Prostate gland (tissue), 2 donors: ENCODE results near the gene E2F1. TPM values are rescaled to one million over a fixed set of nuclear protein-coding genes. Genes with fewer than 3 reads are reported as not detected.

Experiments
- DNase-seq: peaks from one replicate; pipeline ENCODE4 v3.0.0-alpha.2; 2019; ENCODE audit warnings: low spot score
- H3K27ac ChIP-seq, 2 donors: fragments of 200-600 bp; sonication (generic); 2 replicates each; pipeline ENCODE4 v1.5.1; 2017 to 2019
- H3K27me3 ChIP-seq: fragments of 200-600 bp; sonication (generic); replicated peaks from 2 replicates; pipeline ENCODE4 v1.5.1; 2019; ENCODE audit not compliant: insufficient read depth
- H3K36me3 ChIP-seq, 2 donors: fragments of 200-600 bp; sonication (generic); 1 replicate in 1 of 2; 2 replicates in 1 of 2; pipeline versions ENCODE4 v1.5.1 to v1.8.1; 2017 to 2019
- H3K4me1 ChIP-seq: fragments of 200-600 bp; sonication (generic); replicated peaks from 2 replicates; pipeline ENCODE4 v1.5.1; 2019
- H3K4me3 ChIP-seq, 2 donors: fragments of 200-600 bp; sonication (generic); 2 replicates each; pipeline ENCODE4 v1.5.1; 2017 to 2019
- H3K9me3 ChIP-seq: fragments of 200-600 bp; sonication (generic); 2 replicates; pipeline ENCODE4 v1.5.1; 2017
- POLR2A ChIP-seq: fragments of 450-650 bp; IDR thresholded peaks from one replicate; pipeline ENCODE4 v1.6.1; 2016; ENCODE audit warnings: antibody characterized with exemption, mild to moderate bottlenecking
- POLR2AphosphoS5 ChIP-seq: sonication (generic); formaldehyde crosslinking; IDR thresholded peaks from one replicate; pipeline ENCODE4 v1.6.1; 2017; ENCODE audit warnings: antibody characterized with exemption
- WGBS: methylation state at CpG from one replicate; pipeline ENCODE4 v1.1.5; 2018; 5-methylcytosine and 5-hydroxymethylcytosine counted together
- intact Hi-C: fragments of 100-400 bp; cut with DNase I; formaldehyde crosslinking; loops from one replicate; pipeline ENCODE4 v1.14.2; 2022
- total RNA-seq, 2 donors: library from RNA; depleted of rRNA; stranded (reverse); fragments of >200 nt; gene quantifications; one replicate each; pipeline ENCODE4 v1.1.0, GENCODE V29; 2016
- TF ChIP-seq, protein P1 (sequence below), 4 experiments: fragments of 200-600 bp in 2 of 4; fragments of 450-650 bp in 2 of 4; sonication (generic) in 2 of 4; IDR thresholded peaks; 1 replicate in 3 of 4; 2 replicates in 1 of 4; pipeline ENCODE4 v1.5.1; 2016 to 2019; ENCODE audit warnings: antibody characterized with exemption in 4 of 4, mild to moderate bottlenecking in 2 of 4, moderate library complexity in 2 of 4

Gene E2F1
- total RNA-seq, 2 donors from 2014 or later = 2.0 to 10.1 TPM

GRCh38 chr20:33713865-33714367 is 27.7 kb upstream of the E2F1 start:
- intact Hi-C loops = no loop called here
- 89% methylated on average over 10 of the region's 10 CpGs for WGBS
- Histone ChIP-seq H3K9me3 (no peaks in the 10 kb centered on the region), H3K27ac (no peak overlapping the region), H3K4me1 (peaks cover 3% of the 10 kb centered on the region), H3K27me3 (no peaks in the 10 kb centered on the region), H3K36me3 (no peaks in the 10 kb centered on the region), H3K4me3 (no peak overlapping the region)
- no peak for TF ChIP-seq POLR2A
- TF ChIP-seq, protein P1, sequence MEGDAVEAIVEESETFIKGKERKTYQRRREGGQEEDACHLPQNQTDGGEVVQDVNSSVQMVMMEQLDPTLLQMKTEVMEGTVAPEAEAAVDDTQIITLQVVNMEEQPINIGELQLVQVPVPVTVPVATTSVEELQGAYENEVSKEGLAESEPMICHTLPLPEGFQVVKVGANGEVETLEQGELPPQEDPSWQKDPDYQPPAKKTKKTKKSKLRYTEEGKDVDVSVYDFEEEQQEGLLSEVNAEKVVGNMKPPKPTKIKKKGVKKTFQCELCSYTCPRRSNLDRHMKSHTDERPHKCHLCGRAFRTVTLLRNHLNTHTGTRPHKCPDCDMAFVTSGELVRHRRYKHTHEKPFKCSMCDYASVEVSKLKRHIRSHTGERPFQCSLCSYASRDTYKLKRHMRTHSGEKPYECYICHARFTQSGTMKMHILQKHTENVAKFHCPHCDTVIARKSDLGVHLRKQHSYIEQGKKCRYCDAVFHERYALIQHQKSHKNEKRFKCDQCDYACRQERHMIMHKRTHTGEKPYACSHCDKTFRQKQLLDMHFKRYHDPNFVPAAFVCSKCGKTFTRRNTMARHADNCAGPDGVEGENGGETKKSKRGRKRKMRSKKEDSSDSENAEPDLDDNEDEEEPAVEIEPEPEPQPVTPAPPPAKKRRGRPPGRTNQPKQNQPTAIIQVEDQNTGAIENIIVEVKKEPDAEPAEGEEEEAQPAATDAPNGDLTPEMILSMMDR (IDR thresholded peaks at IDR 0.05) = no peak
- no peak for TF ChIP-seq POLR2AphosphoS5
- DNase-seq = no peak

- DNase-seq = no peak
- 0% methylated on average over 1 of the region's 1 CpG for WGBS
Observed at GRCh38 chr20:33711446-33711738, 25.2 kb upstream of the E2F1 start.

GRCh38 chr20:33710681-33711445 is 24.7 kb upstream of the E2F1 start:
- Histone ChIP-seq H3K27ac (no peak overlapping the region), H3K4me1 (no peaks in the 10 kb centered on the region), H3K9me3 (no peaks in the 10 kb centered on the region), H3K27me3 (no peaks in the 10 kb centered on the region), H3K4me3 (no peak overlapping the region), H3K36me3 (no peaks in the 10 kb centered on the region)
- TF ChIP-seq, protein P1 (IDR thresholded peaks at IDR 0.05) = no peak
- TF ChIP-seq POLR2AphosphoS5 (no peak), POLR2A (no peak)
- WGBS = 76% methylated on average over 14 of the region's 14 CpGs
- intact Hi-C loops = no loop called here
- no peak for DNase-seq

More at GRCh38 chr20:33711446-33711738, 25.2 kb upstream of the E2F1 start:
- Histone ChIP-seq H3K27ac (no peak overlapping the region), H3K9me3 (no peaks in the 10 kb centered on the region), H3K36me3 (no peaks in the 10 kb centered on the region), H3K4me1 (no peaks in the 10 kb centered on the region), H3K27me3 (no peaks in the 10 kb centered on the region), H3K4me3 (no peak overlapping the region)
- TF ChIP-seq, protein P1 (IDR thresholded peaks at IDR 0.05) = no peak
- TF ChIP-seq POLR2AphosphoS5 (no peak), POLR2A (no peak)
- intact Hi-C loops = no loop called here

DNA sequence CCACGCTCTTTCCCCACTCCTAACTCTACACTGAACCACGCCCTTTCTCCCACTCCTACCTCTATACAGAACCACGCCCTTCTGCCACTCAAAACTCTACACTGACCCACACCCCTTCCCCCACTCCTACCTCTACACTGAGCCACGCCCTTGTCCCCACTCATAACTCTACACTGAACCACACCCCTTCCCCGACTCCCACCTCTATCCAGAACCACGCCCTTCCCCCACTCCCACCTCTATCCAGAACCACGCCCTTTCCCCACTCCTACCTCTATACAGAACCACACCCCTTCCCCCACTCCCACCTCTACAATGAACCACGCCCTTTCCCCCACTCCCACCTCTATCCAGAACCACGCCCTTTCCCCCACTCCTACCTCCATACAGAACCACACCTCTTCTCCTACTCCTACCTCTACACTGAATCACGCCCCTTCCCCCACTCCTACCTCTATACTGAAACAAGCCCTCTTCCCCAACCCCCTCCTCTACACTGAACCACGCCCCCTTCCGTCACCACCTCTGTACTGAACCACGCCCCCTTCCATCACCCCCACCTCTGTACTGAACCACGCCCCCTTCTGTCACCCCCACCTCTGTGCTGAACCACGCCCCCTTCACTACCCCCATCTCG is 23.8 kb upstream of the E2F1 start:
- Histone ChIP-seq H3K27ac (no peak overlapping the region), H3K4me3 (no peak overlapping the region), H3K27me3 (no peaks in the 10 kb centered on the region), H3K9me3 (no peaks in the 10 kb centered on the region), H3K36me3 (no peaks in the 10 kb centered on the region), H3K4me1 (no peaks in the 10 kb centered on the region)
- intact Hi-C loops = no loop called here
- TF ChIP-seq, protein P1 (IDR thresholded peaks at IDR 0.05) = no peak
- no peak for TF ChIP-seq POLR2AphosphoS5
- no peak for TF ChIP-seq POLR2A
- WGBS = 79% methylated on average over 16 of the region's 16 CpGs
- no peak for DNase-seq
